ENCODE measurements around the gene PTDSS2. TPM values are rescaled to one million over a fixed set of nuclear protein-coding genes. Genes with fewer than 3 reads are reported as not detected.

PTDSS2 gene
- total and polyA plus RNA-seq, 2 of the 13 experiments (the other 11 are each of a cell fraction or from before 2014, with no cell fraction given), result 21.7 to 26.4 TPM

- TF ChIP-seq SP140L (CRISPR knock-in tag; IDR thresholded peaks at IDR 0.05; ENCODE audit: borderline replicate concordance) (no peak; the same call in 1 of the 2 replicates), TBL1XR1 (IDR thresholded peaks at IDR 0.05; ENCODE audit: borderline replicate concordance, low read length, partially characterized antibody) (no peak), ZSCAN29 (CRISPR knock-in tag; conservative IDR thresholded peaks at IDR 0.05) (0 out of 2 replicates have a peak, but pooled peaks have one; percentile 32), KAT7 (CRISPR knock-in tag; IDR thresholded peaks at IDR 0.05; ENCODE audit: borderline replicate concordance) (no peak), ISL2 (CRISPR knock-in tag; IDR thresholded peaks at IDR 0.05) (no peak), RAD51 (IDR thresholded peaks at IDR 0.05; ENCODE audit: borderline replicate concordance) (no peak), MED1 (CRISPR knock-in tag; IDR thresholded peaks at IDR 0.05) (peak; percentile 67), KLF9 (CRISPR knock-in tag; IDR thresholded peaks at IDR 0.05; ENCODE audit: low read depth) (no peak), PRPF4 (IDR thresholded peaks at IDR 0.05; ENCODE audit: low read depth, low read length, poor library complexity, severe bottlenecking) (no peak), ZNF225 (CRISPR knock-in tag; IDR thresholded peaks at IDR 0.05) (0 out of 2 replicates have a peak, but pooled peaks have one; percentile 34), ZKSCAN1 (IDR thresholded peaks at IDR 0.05; ENCODE audit: low read length) (no peak), DR1 (CRISPR knock-in tag; IDR thresholded peaks at IDR 0.05) (peak; percentile 83), ZSCAN12 (CRISPR knock-in tag; IDR thresholded peaks at IDR 0.05) (no peak; the same call in 1 of the 2 replicates), ZFP36L2 (CRISPR knock-in tag; IDR thresholded peaks at IDR 0.05) (no peak), THAP9 (CRISPR knock-in tag; IDR thresholded peaks at IDR 0.05; ENCODE audit: borderline replicate concordance) (peak; percentile 68; the same call in 1 of the 2 replicates), SMC3 (IDR thresholded peaks at IDR 0.05; ENCODE audit: low read length) (no peak), EEA1 (CRISPR knock-in tag; IDR thresholded peaks at IDR 0.05; ENCODE audit: borderline replicate concordance) (no peak), PHF21A (CRISPR knock-in tag; IDR thresholded peaks at IDR 0.05) (no peak; the same call in 1 of the 2 replicates), CEBPG (CRISPR knock-in tag; IDR thresholded peaks at IDR 0.05) (no peak), STAT5B (CRISPR knock-in tag; IDR thresholded peaks at IDR 0.05) (no peak), NFRKB (IDR thresholded peaks at IDR 0.05) (no peak), ZNF280B (CRISPR knock-in tag; IDR thresholded peaks at IDR 0.05; ENCODE audit: borderline replicate concordance) (no peak), IKZF5 (CRISPR knock-in tag; IDR thresholded peaks at IDR 0.05) (0 out of 2 replicates have a peak, but pooled peaks have one; percentile 14), THAP8 (CRISPR knock-in tag; IDR thresholded peaks at IDR 0.05; ENCODE audit: borderline replicate concordance) (no peak), SIN3A (IDR thresholded peaks at IDR 0.05; ENCODE audit: borderline replicate concordance, low read depth, low read length) (peak; percentile 26; the same call in 1 of the 2 replicates)
These were observed 56.3 kb downstream of the PTDSS2 start (continued) for GRCh38 chr11:506238-506994.
